Measurements from ENCODE around the gene C17orf107. TPM values are rescaled to one million over a fixed set of nuclear protein-coding genes. Genes with fewer than 3 reads are reported as not detected.
A peak's percentile ranks its signal among the peaks of the same experiment; 100 is the strongest.

The C17orf107 gene
- total and polyA plus RNA-seq, 2 donors (not counting 1 experiment from before 2014, with no cell fraction given) = 3.9 to 4.6 TPM

GRCh38 chr17:4951486-4951885, 52.1 kb downstream of the C17orf107 start:
- WGBS (ENCODE audit: insufficient coverage) = 100% methylated on average over 2 of the region's 3 CpGs
- DNase-seq = no peak
- Histone ChIP-seq H3K9ac (ENCODE audit: low read length) (no peak overlapping the region), H4K20me1 (ENCODE audit: control insufficient read depth, insufficient read depth, low read length, poor library complexity, severe bottlenecking) (peaks cover 17% of the 10 kb centered on the region), H3K79me2 (ENCODE audit: control insufficient read depth, insufficient read depth, low read length) (peaks cover 25% of the 10 kb centered on the region), H3K4me2 (replicated peaks; ENCODE audit: low read depth, low read length, poor library complexity, severe bottlenecking) (no peak overlapping the region), H3K27me3 (replicated peaks in 1 of 4; ENCODE audit: control extremely low read depth in 1 of 4, control insufficient read depth in 3 of 4, insufficient read depth in 4 of 4, low read length in 3 of 4) (no peaks in the 10 kb centered on the region), H3K27ac (ENCODE audit: low read length in 2 of 2) (no peak overlapping the region), H3K36me3 (replicated peaks in 1 of 2; ENCODE audit: control extremely low read depth in 1 of 2, control insufficient read depth in 1 of 2, extremely low read depth in 1 of 2, insufficient read depth in 2 of 2, low read length in 1 of 2) (peaks cover 0 to 4% of the 10 kb centered on the region in 2 experiments), H3K4me1 (ENCODE audit: control insufficient read depth in 2 of 2, insufficient read depth in 2 of 2, low read length in 2 of 2) (peaks cover 11 to 19% of the 10 kb centered on the region in 2 donors), H2AFZ (ENCODE audit: insufficient read depth, low read depth, low read length, poor library complexity, severe bottlenecking) (no peak overlapping the region), H3K9me3 (ENCODE audit: control extremely low read depth in 1 of 3, control insufficient read depth in 2 of 3, insufficient read depth in 1 of 3, low read length in 2 of 3) (no peaks in the 10 kb centered on the region), H3K4me3 (ENCODE audit: control extremely low read depth in 1 of 5, extremely low read depth in 1 of 5, insufficient read depth in 1 of 5, low read depth in 2 of 5, low read length in 4 of 5) (no peak overlapping the region)
- H3K4me1 Mint-ChIP-seq = peaks cover 21% of the 10 kb centered on the region
- H3K27ac Mint-ChIP-seq = peak overlapping the region; percentile 53
- ChIA-PET CTCF (interaction anchor here (1.0 to 1.2 kb wide), 4 partner anchors 11 to 167 kb away, joined by 3 to 4 read pairs (median 3); no protein-coding TSS in a partner anchor), POLR2A (interaction anchor here (0.6 to 0.9 kb wide), 3 partner anchors 12 to 538 kb away, joined by 4 to 6 read pairs (median 5); no protein-coding TSS in a partner anchor)
- H3K27me3 Mint-ChIP-seq = no peaks in the 10 kb centered on the region
- no peak for TF ChIP-seq EZH2 (IDR thresholded peaks at IDR 0.05; ENCODE audit: borderline replicate concordance, insufficient read depth, low read depth, low read length, poor library complexity, severe bottlenecking)
- no peak for TF ChIP-seq CTCF (IDR thresholded peaks at IDR 0.05)
- no peaks in the 10 kb centered on the region for H3K9me3 Mint-ChIP-seq (ENCODE audit: insufficient read depth)
- ATAC-seq (ENCODE audit: low read depth) = no peak
- peak overlapping the region; percentile 85 for H3K4me3 Mint-ChIP-seq
- intact Hi-C loops (cut with micrococcal nuclease) = no loop called here

Other genes starting within 250 kb of the C17orf107 start
- gene PELP1, start 195.4 kb upstream of the C17orf107 start, total RNA-seq = 71.8 and 80.9 TPM in 2 replicates
- gene PELP1, start 195.4 kb upstream of the C17orf107 start, polyA plus RNA-seq = 34.9 and 46.1 TPM in 2 replicates
- gene ARRB2, start 188.9 kb upstream of the C17orf107 start, total RNA-seq = 148 and 164 TPM in 2 replicates
- 86.8 and 111 TPM in 2 replicates for gene ARRB2, start 188.9 kb upstream of the C17orf107 start, polyA plus RNA-seq
- gene MED11, start 168.1 kb upstream of the C17orf107 start, total RNA-seq = 25.5 and 30.7 TPM in 2 replicates
- gene MED11, start 168.1 kb upstream of the C17orf107 start, polyA plus RNA-seq = 25.3 and 49.1 TPM in 2 replicates
- 2.1 and 2.5 TPM in 2 replicates for gene ZMYND15, start 159.7 kb upstream of the C17orf107 start, total RNA-seq
- gene ZMYND15, start 159.7 kb upstream of the C17orf107 start, polyA plus RNA-seq = 0.72 and 0.82 TPM in 2 replicates
- gene CXCL16, start 159.6 kb upstream of the C17orf107 start, total RNA-seq = 19.3 and 22.0 TPM in 2 replicates
- 10.9 and 13.8 TPM in 2 replicates for gene CXCL16, start 159.6 kb upstream of the C17orf107 start, polyA plus RNA-seq
- gene TM4SF5, start 127.7 kb upstream of the C17orf107 start, total RNA-seq = not detected in 2 replicates
- not detected in 2 replicates for gene TM4SF5, start 127.7 kb upstream of the C17orf107 start, polyA plus RNA-seq
- gene VMO1, start 113.2 kb upstream of the C17orf107 start, total RNA-seq = not detected in 2 replicates
- 0.57 TPM in 1 of 2 replicates, not detected in the other for gene VMO1, start 113.2 kb upstream of the C17orf107 start, polyA plus RNA-seq
- not detected in 2 replicates for gene GLTPD2, start 110.6 kb upstream of the C17orf107 start, total RNA-seq
- gene GLTPD2, start 110.6 kb upstream of the C17orf107 start, polyA plus RNA-seq = not detected in 2 replicates
- gene PSMB6, start 103.4 kb upstream of the C17orf107 start, total RNA-seq = 55.7 and 56.0 TPM in 2 replicates
- 65.2 and 73.2 TPM in 2 replicates for gene PSMB6, start 103.4 kb upstream of the C17orf107 start, polyA plus RNA-seq
- 69.2 and 72.1 TPM in 2 replicates for gene PLD2, start 92.4 kb upstream of the C17orf107 start, total RNA-seq
- gene PLD2, start 92.4 kb upstream of the C17orf107 start, polyA plus RNA-seq = 53.1 and 54.5 TPM in 2 replicates
- gene MINK1, start 66.2 kb upstream of the C17orf107 start, total RNA-seq = 108 and 109 TPM in 2 replicates
- 160 and 190 TPM in 2 replicates for gene MINK1, start 66.2 kb upstream of the C17orf107 start, polyA plus RNA-seq
- 0.99 and 1.0 TPM in 2 replicates for gene CHRNE, start 3.6 kb downstream of the C17orf107 start, total RNA-seq
- gene CHRNE, start 3.6 kb downstream of the C17orf107 start, polyA plus RNA-seq = 3.0 and 4.7 TPM in 2 replicates
- gene GP1BA, start 32.7 kb downstream of the C17orf107 start, total RNA-seq = not detected in 2 replicates
- gene GP1BA, start 32.7 kb downstream of the C17orf107 start, polyA plus RNA-seq = 0.06 and 0.07 TPM in 2 replicates
- 32.3 and 42.7 TPM in 2 replicates for gene SLC25A11, start 40.5 kb downstream of the C17orf107 start, total RNA-seq
- gene SLC25A11, start 40.5 kb downstream of the C17orf107 start, polyA plus RNA-seq = 26.1 and 44.4 TPM in 2 replicates
- gene RNF167, start 40.7 kb downstream of the C17orf107 start, total RNA-seq = 131 and 143 TPM in 2 replicates
- gene RNF167, start 40.7 kb downstream of the C17orf107 start, polyA plus RNA-seq = 114 and 186 TPM in 2 replicates
- gene PFN1, start 49.0 kb downstream of the C17orf107 start, total RNA-seq = 307 and 330 TPM in 2 replicates
- 609 and 618 TPM in 2 replicates for gene PFN1, start 49.0 kb downstream of the C17orf107 start, polyA plus RNA-seq
- gene ENO3, start 51.6 kb downstream of the C17orf107 start, total RNA-seq = 32.5 and 34.8 TPM in 2 replicates
- gene ENO3, start 51.6 kb downstream of the C17orf107 start, polyA plus RNA-seq = 35.4 and 50.1 TPM in 2 replicates
- 52.5 and 53.6 TPM in 2 replicates for gene SPAG7, start 68.3 kb downstream of the C17orf107 start, total RNA-seq
- 43.4 and 46.9 TPM in 2 replicates for gene SPAG7, start 68.3 kb downstream of the C17orf107 start, polyA plus RNA-seq
- 57.6 and 57.9 TPM in 2 replicates for gene CAMTA2, start 88.1 kb downstream of the C17orf107 start, total RNA-seq
- gene CAMTA2, start 88.1 kb downstream of the C17orf107 start, polyA plus RNA-seq = 37.1 and 48.3 TPM in 2 replicates
- 0.30 and 0.51 TPM in 2 replicates for gene INCA1, start 98.0 kb downstream of the C17orf107 start, total RNA-seq
- gene INCA1, start 98.0 kb downstream of the C17orf107 start, polyA plus RNA-seq = 0.45 and 0.60 TPM in 2 replicates
- 29.6 and 41.5 TPM in 2 replicates for gene KIF1C, start 98.4 kb downstream of the C17orf107 start, total RNA-seq
- gene KIF1C, start 98.4 kb downstream of the C17orf107 start, polyA plus RNA-seq = 2.9 and 5.7 TPM in 2 replicates
- gene SLC52A1, start 135.9 kb downstream of the C17orf107 start, total RNA-seq = not detected in 2 replicates
- gene SLC52A1, start 135.9 kb downstream of the C17orf107 start, polyA plus RNA-seq = not detected in 2 replicates
- gene ZFP3, start 178.9 kb downstream of the C17orf107 start, total RNA-seq = 15.8 and 16.2 TPM in 2 replicates
- 3.2 and 5.1 TPM in 2 replicates for gene ZFP3, start 178.9 kb downstream of the C17orf107 start, polyA plus RNA-seq
- gene ZNF232, start 212.3 kb downstream of the C17orf107 start, total RNA-seq = 17.4 and 19.3 TPM in 2 replicates
- gene ZNF232, start 212.3 kb downstream of the C17orf107 start, polyA plus RNA-seq = 9.9 and 10.2 TPM in 2 replicates
- 0.47 and 0.61 TPM in 2 replicates for gene USP6, start 216.5 kb downstream of the C17orf107 start, total RNA-seq
- 0.14 and 0.36 TPM in 2 replicates for gene USP6, start 216.5 kb downstream of the C17orf107 start, polyA plus RNA-seq